Stimulated activated CD8-positive, alpha-beta memory T cell treated with anti-CD3 and anti-CD28 coated beads, Interleukin-7, amount 100 ng/mL, for 1 hour (primary cell): ENCODE measurements around the gene LGALS3.

ENCODE experiments used
- DNase-seq, 2 donors: peaks; one replicate each; pipeline ENCODE4 v3.0.0-alpha.2; 2020; ENCODE audit warnings: low read depth in 2 of 2

Gene LGALS3

DNA sequence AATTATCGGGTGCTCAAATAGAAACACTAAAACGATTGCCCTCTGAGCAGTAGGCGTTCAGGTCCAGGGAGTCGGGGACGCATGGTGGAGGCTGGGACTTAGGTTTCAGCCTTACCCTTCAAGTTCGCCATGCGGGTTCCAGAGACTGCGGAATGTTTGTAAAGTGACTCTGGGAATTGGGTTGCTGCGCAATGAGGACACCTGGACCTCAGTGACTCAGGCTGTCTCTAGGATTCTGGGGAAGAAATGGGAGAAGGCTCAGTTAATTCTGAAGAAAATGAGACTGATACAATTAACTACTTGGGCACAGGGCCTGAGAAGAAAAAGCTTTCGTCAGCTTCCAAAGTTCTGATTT, 1.1 kb downstream of the LGALS3 start:
- no peak for DNase-seq

DNA sequence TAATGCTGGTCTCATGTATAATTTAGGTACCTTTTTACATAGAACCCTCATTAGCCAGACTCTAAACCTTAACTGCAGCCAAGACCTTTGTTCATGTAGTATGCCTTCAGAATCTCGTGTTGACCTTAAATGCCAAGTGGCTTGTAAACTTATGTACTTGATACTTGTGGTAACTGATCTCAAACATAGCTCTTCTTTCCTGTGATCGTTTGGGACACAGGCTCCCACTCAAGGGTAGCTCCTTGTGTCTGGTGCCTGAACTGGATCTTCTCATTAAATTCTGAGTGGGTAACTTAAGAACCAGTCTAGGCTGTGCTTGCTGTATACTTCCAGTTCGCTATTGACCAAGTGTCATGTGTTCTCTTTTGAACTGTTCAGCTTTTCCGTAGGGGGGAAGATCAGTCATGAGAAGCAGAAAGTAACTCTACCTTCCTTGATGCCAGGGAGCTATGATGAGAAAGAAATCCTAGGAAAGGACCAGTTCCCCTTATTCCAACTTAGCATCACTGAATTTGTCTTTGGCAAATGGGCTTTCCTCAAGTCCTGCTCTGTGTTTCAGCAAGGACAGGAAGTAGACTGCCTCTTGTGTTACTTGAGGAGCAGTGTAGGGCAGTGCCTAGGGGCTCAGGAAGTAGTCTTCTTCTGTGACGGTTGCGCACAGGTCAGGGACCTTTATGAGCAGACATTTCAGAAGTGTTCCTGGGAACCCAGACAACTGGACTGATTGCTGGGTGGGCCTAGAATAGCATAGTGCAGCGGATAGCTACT, 2.5 kb downstream of the LGALS3 start:
- no peak for DNase-seq

DNA sequence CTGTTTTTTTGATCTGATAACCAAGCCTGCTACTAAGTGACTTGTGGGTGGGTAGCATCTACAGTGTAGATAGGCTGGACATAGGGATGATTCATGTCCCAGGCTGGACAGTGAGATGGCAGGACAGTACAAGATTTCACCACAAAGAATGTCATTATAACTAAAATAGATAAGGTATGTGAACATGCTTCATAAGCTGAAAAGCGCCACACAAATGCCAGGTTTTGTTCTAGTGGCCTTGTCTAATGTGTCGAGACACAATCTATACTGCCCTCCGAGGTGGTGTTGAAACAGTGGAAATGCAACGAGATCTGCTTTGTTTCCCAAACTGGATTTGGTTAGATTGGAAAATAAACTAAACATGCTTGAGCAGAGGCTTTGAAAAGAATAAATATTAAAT, 4.4 kb downstream of the LGALS3 start:
- DNase-seq: no peak

DNA sequence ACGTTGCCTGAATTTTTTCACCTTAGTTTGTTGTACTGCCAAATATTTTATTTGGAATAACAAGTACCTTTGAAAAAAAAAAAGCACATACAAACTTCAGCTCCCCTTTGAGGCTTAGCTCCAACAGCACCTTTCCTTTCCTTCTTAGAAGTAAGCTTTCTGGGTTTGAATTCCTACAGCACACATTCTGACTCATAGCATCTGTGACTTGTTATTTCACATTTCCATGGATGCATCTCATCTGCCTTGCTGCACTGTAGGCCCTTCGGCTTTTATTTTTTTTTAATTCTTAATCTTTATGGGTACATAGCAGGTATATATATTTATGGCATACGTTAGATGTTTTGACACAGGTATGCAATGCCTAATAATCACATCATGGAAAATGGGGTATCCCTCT, 7.2 kb downstream of the LGALS3 start:
- no peak for DNase-seq

DNA sequence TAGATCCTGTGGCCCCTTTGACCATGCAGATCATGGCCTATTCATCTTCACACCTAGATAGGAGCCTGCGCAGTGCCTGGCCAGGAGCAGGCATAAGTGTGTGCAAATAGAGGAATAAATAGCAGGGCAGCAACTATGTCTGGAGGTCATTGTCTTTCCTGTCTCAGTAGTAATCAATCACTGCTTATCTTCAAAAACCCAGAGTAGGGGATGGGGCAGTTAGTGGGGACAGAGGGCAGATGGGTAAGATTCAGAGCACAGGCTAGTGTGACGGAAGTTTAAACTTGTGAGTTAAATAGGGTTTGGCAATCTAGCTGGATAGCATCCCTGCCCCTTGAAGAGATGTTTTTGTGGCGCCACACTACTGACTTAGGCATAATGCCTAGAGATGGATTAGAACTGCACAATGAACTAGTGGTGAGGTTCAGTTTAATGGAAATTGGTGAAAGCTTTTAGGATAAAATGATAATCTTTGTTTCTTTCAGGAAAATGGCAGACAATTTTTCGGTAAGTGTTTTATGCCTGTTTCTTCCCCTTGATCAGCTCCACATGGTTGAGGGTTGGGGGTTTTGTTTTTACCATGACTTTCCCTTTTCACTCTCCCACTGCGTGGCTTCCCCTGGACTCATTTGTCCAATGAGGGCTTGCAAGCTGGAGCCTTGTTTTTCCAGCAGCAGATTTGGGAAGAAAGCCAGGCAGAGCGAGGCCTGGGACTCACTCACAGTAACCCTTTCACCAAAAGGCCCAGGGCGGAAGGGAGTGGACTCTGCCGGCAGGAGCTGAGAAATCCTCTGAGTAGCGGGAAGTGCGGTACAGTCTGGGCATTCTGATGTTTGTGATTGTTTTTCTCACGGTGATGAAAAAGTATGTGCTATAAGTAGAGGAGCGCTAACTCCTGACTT, 8.1 kb downstream of the LGALS3 start:
- DNase-seq: no peak

DNA sequence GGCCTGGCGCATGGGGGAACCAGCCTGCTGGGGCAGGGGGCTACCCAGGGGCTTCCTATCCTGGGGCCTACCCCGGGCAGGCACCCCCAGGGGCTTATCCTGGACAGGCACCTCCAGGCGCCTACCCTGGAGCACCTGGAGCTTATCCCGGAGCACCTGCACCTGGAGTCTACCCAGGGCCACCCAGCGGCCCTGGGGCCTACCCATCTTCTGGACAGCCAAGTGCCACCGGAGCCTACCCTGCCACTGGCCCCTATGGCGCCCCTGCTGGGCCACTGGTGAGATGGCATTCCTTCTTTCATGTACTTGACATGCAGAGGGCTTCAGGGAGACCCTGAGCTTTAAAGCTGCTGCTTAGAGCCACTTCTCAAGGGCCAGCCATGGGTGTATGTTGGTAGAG, 9.0 kb downstream of the LGALS3 start:
- no peak for DNase-seq

- DNase-seq: no peak
Observed at GRCh38 chr14:55139141-55139540, 10.1 kb downstream of the LGALS3 start.

GRCh38 chr14:55139696-55140509, 10.9 kb downstream of the LGALS3 start:
- no peak for DNase-seq

- DNase-seq: no peak
Observed at GRCh38 chr14:55141825-55142224, 12.8 kb downstream of the LGALS3 start.

DNA sequence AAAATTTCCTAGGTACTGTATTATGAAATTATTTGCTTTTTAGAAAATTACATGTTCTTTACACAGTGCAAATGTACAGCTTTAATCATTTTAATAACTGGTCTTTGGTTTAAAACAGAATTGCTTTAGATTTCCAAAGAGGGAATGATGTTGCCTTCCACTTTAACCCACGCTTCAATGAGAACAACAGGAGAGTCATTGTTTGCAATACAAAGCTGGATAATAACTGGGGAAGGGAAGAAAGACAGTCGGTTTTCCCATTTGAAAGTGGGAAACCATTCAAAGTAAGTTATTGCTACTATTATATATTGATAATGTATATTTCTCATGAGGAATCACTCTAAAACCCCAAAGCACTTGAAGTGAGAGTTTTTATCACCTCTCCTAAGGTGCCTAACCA, 13.4 kb downstream of the LGALS3 start:
- no peak for DNase-seq

DNA sequence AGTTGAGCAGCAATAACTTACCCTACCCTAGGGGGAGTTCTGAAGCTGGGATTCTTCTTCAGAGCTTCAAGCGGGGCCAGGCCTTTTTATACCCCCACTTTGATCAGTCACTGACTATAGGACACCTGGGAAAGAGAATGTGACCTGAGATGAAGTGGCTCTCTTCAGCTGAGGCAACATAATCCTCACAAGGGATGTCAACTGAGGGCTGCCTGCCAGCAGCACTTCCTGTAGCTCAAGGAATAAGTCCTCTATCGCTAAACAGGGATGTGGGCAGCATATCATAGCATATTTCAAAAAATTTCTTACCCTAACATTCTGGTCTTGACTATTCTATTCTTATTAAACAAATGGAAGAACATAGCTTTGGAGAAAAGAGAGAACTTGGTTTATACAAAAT, 17.4 kb downstream of the LGALS3 start:
- DNase-seq: no peak

GRCh38 chr14:55151601-55152000, 22.5 kb downstream of the LGALS3 start:
- no peak for DNase-seq

GRCh38 chr14:55152052-55152753, 23.2 kb downstream of the LGALS3 start:
- DNase-seq: no peak

- no peak for DNase-seq
Observed at GRCh38 chr14:55153951-55154350, 24.9 kb downstream of the LGALS3 start.

GRCh38 chr14:55157080-55157479, 28.0 kb downstream of the LGALS3 start:
- no peak for DNase-seq

GRCh38 chr14:55158412-55158811, 29.4 kb downstream of the LGALS3 start:
- no peak for DNase-seq

- DNase-seq: no peak
Observed at GRCh38 chr14:55160989-55161388, 31.9 kb downstream of the LGALS3 start.

DNA sequence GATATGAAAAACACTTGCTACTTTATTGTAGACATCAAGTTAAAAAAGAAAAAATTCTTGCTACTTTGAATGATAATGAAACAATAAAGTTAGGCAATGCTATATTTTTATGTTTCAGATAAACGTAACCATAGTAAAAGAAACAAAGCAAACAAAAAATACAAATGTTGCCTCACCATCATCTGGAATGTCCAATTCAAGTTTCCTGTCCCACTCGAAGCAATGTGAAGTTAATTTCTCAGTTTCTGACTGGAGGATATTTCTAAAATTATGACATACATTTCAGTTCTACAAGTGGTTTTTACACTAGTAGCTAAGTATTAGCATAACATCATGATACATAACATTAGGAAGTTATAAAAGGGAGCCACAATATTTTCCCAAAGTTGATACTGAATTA, 41.5 kb downstream of the LGALS3 start:
- DNase-seq: no peak

DNA sequence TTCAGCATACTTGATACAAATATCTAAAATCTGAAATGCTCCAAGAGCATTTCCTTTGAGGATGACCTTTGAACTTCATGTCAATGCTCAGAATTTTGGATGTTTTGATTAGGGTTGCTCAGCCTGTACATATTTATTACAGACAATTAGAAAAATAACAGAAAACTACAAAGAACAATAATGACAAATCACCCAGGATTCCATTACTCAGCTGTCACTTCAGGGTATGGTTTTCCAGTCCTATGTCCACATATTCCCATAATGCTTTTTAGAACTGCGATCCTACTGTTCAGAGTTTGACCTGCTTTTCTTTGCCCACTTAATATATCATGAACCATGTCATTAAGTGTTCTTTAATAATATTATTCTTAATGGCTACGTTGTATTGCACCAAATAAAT, 51.0 kb downstream of the LGALS3 start:
- DNase-seq: no peak

- DNase-seq: no peak
Observed at GRCh38 chr14:55180434-55180833, 51.4 kb downstream of the LGALS3 start.

- DNase-seq: no peak
Observed at GRCh38 chr14:55188686-55189295, 59.7 kb downstream of the LGALS3 start.

GRCh38 chr14:55190906-55191202, 61.8 kb downstream of the LGALS3 start:
- no peak for DNase-seq
